Loucy (cell line): ENCODE results near the gene CAMTA1.

Source experiments
- H2AFZ ChIP-seq: fragments of 200-600 bp; sonication (generic); 2 replicates; pipeline ENCODE4 v1.6.0; 2016; ENCODE audit warnings: antibody characterized with exemption, mild to moderate bottlenecking, low read length, moderate library complexity
- H3F3A ChIP-seq: fragments of 200-600 bp; 2 replicates; pipeline ENCODE4 v1.6.0; 2016; ENCODE audit warnings: antibody characterized with exemption, low read depth, mild to moderate bottlenecking
- H3K27me3 ChIP-seq: fragments of 200-600 bp; sonication (generic); 2 replicates; pipeline ENCODE4 v1.6.1; 2014; ENCODE audit warnings: low read length, mild to moderate bottlenecking; ENCODE audit not compliant: insufficient read depth, poor library complexity, severe bottlenecking
- H3K36me3 ChIP-seq: fragments of 200-600 bp; sonication (generic); 2 replicates; pipeline ENCODE4 v1.6.1; 2016; ENCODE audit warnings: low read length; ENCODE audit not compliant: insufficient read depth
- H3K4me1 ChIP-seq: fragments of 200-600 bp; sonication (generic); 2 replicates; pipeline ENCODE4 v1.5.1; 2014; ENCODE audit warnings: low read length, mild to moderate bottlenecking; ENCODE audit not compliant: insufficient read depth, poor library complexity, severe bottlenecking
- H3K4me2 ChIP-seq: fragments of 200-600 bp; sonication (generic); 2 replicates; pipeline ENCODE4 v1.6.0; 2014; ENCODE audit warnings: antibody characterized with exemption, low read length, low read depth, mild to moderate bottlenecking; ENCODE audit not compliant: poor library complexity, severe bottlenecking
- H3K4me3 ChIP-seq: fragments of 200-600 bp; sonication (generic); 2 replicates; pipeline ENCODE4 v1.5.1; 2014; ENCODE audit warnings: low read length, mild to moderate bottlenecking, mixed read lengths; ENCODE audit not compliant: poor library complexity, severe bottlenecking
- H3K79me2 ChIP-seq: fragments of 200-600 bp; sonication (generic); 2 replicates; pipeline ENCODE4 v1.6.1; 2014; ENCODE audit warnings: low read length; ENCODE audit not compliant: insufficient read depth
- H3K9ac ChIP-seq: fragments of 200-600 bp; sonication (generic); 2 replicates; pipeline ENCODE4 v1.6.0; 2014; ENCODE audit warnings: mild to moderate bottlenecking, low read depth, low read length, moderate library complexity; ENCODE audit not compliant: poor library complexity, severe bottlenecking
- H3K9me2 ChIP-seq: fragments of 200-600 bp; sonication (generic); replicated peaks from 2 replicates; pipeline ENCODE4 v1.6.1; 2016; ENCODE audit warnings: low read depth, low read length, mixed read lengths
- H3K9me3 ChIP-seq: fragments of 200-600 bp; sonication (generic); 2 replicates; pipeline ENCODE4 v1.6.1; 2014; ENCODE audit warnings: mild to moderate bottlenecking, antibody characterized with exemption, low read length, low read depth; ENCODE audit not compliant: insufficient read depth
- H4K20me1 ChIP-seq: fragments of 200-600 bp; sonication (generic); 2 replicates; pipeline ENCODE4 v1.6.0; 2014; ENCODE audit warnings: antibody characterized with exemption, low read length, mild to moderate bottlenecking; ENCODE audit not compliant: insufficient read depth, poor library complexity, severe bottlenecking
- EZH2phosphoT487 ChIP-seq: fragments of 200-600 bp; IDR thresholded peaks from 2 replicates; pipeline ENCODE4 v1.6.1; 2018; ENCODE audit warnings: antibody characterized with exemption, mild to moderate bottlenecking, moderate library complexity, borderline replicate concordance
- TF ChIP-seq, protein P1 (sequence below): fragments of 200-600 bp; sonication (generic); conservative IDR thresholded peaks from 2 replicates; pipeline ENCODE4 v1.5.1; 2014; ENCODE audit warnings: mild to moderate bottlenecking, antibody characterized with exemption, low read length

Gene CAMTA1

DNA sequence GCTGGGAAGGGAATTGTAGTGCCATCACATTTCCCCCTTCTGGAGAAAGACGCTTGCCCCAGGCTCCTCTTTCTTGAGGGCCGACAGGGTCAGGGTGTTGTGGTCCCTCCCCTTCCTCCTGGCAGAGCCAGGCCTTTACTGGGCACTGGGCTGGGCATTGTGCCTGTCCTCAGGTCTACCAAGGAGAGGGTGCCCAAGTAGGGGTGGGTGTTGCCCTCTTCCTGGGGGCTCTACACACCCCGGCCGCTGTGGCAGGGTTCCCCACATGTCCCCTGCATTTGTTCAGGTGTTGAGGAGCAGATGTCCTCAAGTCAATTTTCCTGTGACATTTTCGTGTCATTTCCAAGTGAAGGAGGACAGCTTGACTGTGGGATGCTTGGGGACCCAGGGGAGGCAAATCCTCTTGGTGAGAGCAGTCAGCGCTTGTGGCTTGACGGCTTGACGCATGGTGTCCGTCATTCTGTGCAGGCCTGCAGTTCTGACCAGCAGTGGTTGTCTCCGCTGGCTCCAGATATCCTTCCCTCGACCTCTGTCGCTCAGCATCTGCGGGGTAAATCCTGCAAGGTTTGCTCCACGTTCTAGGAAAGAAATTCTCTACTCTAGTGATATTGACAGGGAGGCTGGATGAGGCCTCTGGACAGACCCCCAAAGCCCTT is 804.0 kb downstream of the CAMTA1 start:
- Histone ChIP-seq H3K9me3 (no peaks in the 10 kb centered on the region; the same call in 1 of the 2 replicates), H3K4me1 (no peaks in the 10 kb centered on the region), H3K27me3 (no peaks in the 10 kb centered on the region), H3K9ac (no peak overlapping the region), H3K36me3 (no peaks in the 10 kb centered on the region), H3K9me2 (no peaks in the 10 kb centered on the region), H3K4me3 (no peak overlapping the region), H3K79me2 (no peaks in the 10 kb centered on the region), H3F3A (no peaks in the 10 kb centered on the region), H2AFZ (no peak overlapping the region), H4K20me1 (no peaks in the 10 kb centered on the region), H3K4me2 (no peak overlapping the region)
- no peak for TF ChIP-seq EZH2phosphoT487
- TF ChIP-seq, protein P1, sequence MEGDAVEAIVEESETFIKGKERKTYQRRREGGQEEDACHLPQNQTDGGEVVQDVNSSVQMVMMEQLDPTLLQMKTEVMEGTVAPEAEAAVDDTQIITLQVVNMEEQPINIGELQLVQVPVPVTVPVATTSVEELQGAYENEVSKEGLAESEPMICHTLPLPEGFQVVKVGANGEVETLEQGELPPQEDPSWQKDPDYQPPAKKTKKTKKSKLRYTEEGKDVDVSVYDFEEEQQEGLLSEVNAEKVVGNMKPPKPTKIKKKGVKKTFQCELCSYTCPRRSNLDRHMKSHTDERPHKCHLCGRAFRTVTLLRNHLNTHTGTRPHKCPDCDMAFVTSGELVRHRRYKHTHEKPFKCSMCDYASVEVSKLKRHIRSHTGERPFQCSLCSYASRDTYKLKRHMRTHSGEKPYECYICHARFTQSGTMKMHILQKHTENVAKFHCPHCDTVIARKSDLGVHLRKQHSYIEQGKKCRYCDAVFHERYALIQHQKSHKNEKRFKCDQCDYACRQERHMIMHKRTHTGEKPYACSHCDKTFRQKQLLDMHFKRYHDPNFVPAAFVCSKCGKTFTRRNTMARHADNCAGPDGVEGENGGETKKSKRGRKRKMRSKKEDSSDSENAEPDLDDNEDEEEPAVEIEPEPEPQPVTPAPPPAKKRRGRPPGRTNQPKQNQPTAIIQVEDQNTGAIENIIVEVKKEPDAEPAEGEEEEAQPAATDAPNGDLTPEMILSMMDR: no peak

DNA sequence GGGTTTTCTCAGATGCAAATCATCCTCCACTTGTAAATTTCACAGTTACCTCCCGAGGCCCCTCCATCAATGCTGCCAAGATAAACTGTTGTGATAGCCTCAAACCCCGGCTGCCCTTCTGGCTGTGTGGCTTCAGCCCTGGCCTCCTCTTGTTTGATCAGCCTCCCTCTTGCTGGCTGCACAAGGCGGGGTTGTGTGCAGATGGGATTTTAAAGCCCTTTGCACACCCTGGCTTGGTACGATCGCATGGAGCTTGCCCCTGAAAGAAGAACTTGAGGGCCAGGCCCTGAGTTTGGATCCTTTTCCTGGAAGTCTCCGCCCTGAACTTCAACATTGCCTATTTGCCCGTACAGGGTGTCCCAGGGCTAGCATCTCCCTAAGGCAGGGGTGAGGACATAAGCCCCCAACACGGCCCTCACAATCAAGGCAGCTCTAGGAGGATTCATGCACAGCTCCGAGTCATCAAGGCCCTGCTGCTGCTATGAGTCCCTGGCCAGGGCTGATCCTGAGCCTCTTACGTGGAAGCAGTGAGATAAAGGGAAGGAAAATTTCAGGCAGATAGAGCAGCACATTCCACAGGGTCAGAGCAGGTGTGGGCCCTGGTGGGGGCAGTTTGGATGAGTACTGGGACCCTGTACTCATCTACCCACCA is 804.6 kb downstream of the CAMTA1 start:
- Histone ChIP-seq H3K79me2 (no peaks in the 10 kb centered on the region), H3K9ac (no peak overlapping the region), H3K36me3 (no peaks in the 10 kb centered on the region), H3K4me2 (no peak overlapping the region), H3F3A (no peaks in the 10 kb centered on the region), H3K27me3 (no peaks in the 10 kb centered on the region), H2AFZ (no peak overlapping the region), H3K9me3 (no peaks in the 10 kb centered on the region), H4K20me1 (no peaks in the 10 kb centered on the region), H3K9me2 (no peaks in the 10 kb centered on the region), H3K4me3 (no peak overlapping the region), H3K4me1 (no peaks in the 10 kb centered on the region)
- TF ChIP-seq, protein P1: no peak
- no peak for TF ChIP-seq EZH2phosphoT487

DNA sequence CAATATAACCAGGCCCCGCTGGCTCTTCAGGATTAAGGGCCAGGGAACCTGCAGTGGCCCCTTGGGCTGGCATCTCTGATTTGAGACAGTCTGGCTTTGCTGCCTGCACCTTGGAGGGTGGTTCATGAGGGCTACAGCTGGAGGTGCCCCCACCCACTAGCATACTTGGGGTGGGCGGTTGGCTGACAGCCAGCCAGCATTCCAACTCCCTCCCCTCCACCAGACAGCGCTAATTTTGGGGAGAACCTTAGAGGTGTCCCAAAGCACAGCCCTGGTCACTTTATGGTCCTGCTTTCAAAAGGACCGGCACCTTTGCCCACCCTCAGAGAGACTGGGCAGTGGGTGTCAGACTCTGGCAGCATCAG is 805.2 kb downstream of the CAMTA1 start:
- Histone ChIP-seq H3K4me1 (no peaks in the 10 kb centered on the region), H3F3A (no peaks in the 10 kb centered on the region), H3K4me2 (no peak overlapping the region), H3K27me3 (no peaks in the 10 kb centered on the region), H3K9me3 (no peaks in the 10 kb centered on the region), H3K36me3 (no peaks in the 10 kb centered on the region), H3K9ac (no peak overlapping the region), H2AFZ (no peak overlapping the region), H4K20me1 (no peaks in the 10 kb centered on the region), H3K4me3 (no peak overlapping the region), H3K79me2 (no peaks in the 10 kb centered on the region), H3K9me2 (no peaks in the 10 kb centered on the region)
- TF ChIP-seq EZH2phosphoT487: no peak
- TF ChIP-seq, protein P1: no peak
